Islet of Langerhans (tissue), 1 donor: ENCODE measurements around the gene ATL1.
"Not testable (repeated sequence)": the region's sequence is repeated elsewhere in the genome, so short reads cannot be mapped to it uniquely, and the experiment has no call there.

Source experiments
- FAIRE-seq: peaks from one replicate; lab custom pipeline; 2011; peaks lifted over from hg19 to GRCh38; lab: Jason Lieb, UNC

ATL1 gene

GRCh38 chr14:50534997-50535396 is 24.9 kb upstream of the ATL1 start:
- FAIRE-seq, result no peak

GRCh38 chr14:50538034-50538433 is 21.9 kb upstream of the ATL1 start:
- not testable (repeated sequence) for FAIRE-seq

- no peak for FAIRE-seq
Measured at GRCh38 chr14:50539051-50539450, 20.9 kb upstream of the ATL1 start.

GRCh38 chr14:50541159-50541567 is 18.8 kb upstream of the ATL1 start:
- no peak for FAIRE-seq

GRCh38 chr14:50542941-50543418 is 17.0 kb upstream of the ATL1 start:
- peak; percentile 90 for FAIRE-seq

GRCh38 chr14:50544911-50545310 is 15.0 kb upstream of the ATL1 start:
- no peak for FAIRE-seq

- FAIRE-seq, result no peak
Measured at GRCh38 chr14:50545618-50546017, 14.3 kb upstream of the ATL1 start.

GRCh38 chr14:50550294-50550693 is 9.7 kb upstream of the ATL1 start:
- no peak for FAIRE-seq

GRCh38 chr14:50551877-50552276 is 8.1 kb upstream of the ATL1 start:
- FAIRE-seq, result no peak

GRCh38 chr14:50552796-50553195 is 7.1 kb upstream of the ATL1 start:
- not testable (repeated sequence) for FAIRE-seq

- FAIRE-seq, result no peak
Measured at GRCh38 chr14:50560931-50561285, 963 bp downstream of the ATL1 start.

- FAIRE-seq, result no peak
Measured at GRCh38 chr14:50562841-50563240, 2.9 kb downstream of the ATL1 start.

GRCh38 chr14:50569714-50570274 is 9.8 kb downstream of the ATL1 start:
- FAIRE-seq, result no peak

GRCh38 chr14:50573862-50574261 is 13.9 kb downstream of the ATL1 start:
- no peak for FAIRE-seq

- FAIRE-seq, result no peak
Measured at GRCh38 chr14:50575769-50576168, 15.8 kb downstream of the ATL1 start.

- FAIRE-seq, result no peak
Measured at GRCh38 chr14:50577982-50578381, 18.0 kb downstream of the ATL1 start.

GRCh38 chr14:50578433-50578832 is 18.5 kb downstream of the ATL1 start:
- FAIRE-seq, result peak; percentile 36

- no peak for FAIRE-seq
Measured at GRCh38 chr14:50590464-50590863, 30.5 kb downstream of the ATL1 start.

GRCh38 chr14:50594577-50595316 is 34.8 kb downstream of the ATL1 start:
- no peak for FAIRE-seq

GRCh38 chr14:50598765-50599164 is 38.8 kb downstream of the ATL1 start:
- FAIRE-seq, result no peak

GRCh38 chr14:50599700-50600444 is 39.9 kb downstream of the ATL1 start:
- peak; percentile 95 for FAIRE-seq

- FAIRE-seq, result no peak
Measured at GRCh38 chr14:50600849-50601248, 40.9 kb downstream of the ATL1 start.

GRCh38 chr14:50601394-50601793 is 41.4 kb downstream of the ATL1 start:
- FAIRE-seq, result no peak
